Measurements from ENCODE around the gene MYO3B.

Gene MYO3B

DNA sequence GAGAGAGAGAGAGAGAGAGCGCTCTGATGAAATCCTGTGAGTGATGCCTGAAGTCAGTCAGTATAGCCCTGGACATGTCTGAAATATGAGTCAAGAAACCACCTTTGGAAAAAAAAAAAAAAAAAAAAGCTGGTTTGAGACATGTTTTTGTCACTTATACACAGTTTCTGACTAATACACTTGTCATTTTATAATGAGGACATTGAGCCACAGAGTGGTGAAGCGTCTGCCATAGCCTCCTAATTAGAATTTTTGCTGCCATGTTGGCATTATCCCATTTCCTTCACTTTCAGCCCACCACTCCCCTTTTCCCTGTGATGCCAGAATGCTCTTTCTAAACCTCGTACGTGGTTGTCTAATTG is 15.7 kb upstream of the MYO3B start:
- in situ Hi-C loops (cut with MboI; ENCODE audit: low sequenced_read_pairs), result no loop called here

DNA sequence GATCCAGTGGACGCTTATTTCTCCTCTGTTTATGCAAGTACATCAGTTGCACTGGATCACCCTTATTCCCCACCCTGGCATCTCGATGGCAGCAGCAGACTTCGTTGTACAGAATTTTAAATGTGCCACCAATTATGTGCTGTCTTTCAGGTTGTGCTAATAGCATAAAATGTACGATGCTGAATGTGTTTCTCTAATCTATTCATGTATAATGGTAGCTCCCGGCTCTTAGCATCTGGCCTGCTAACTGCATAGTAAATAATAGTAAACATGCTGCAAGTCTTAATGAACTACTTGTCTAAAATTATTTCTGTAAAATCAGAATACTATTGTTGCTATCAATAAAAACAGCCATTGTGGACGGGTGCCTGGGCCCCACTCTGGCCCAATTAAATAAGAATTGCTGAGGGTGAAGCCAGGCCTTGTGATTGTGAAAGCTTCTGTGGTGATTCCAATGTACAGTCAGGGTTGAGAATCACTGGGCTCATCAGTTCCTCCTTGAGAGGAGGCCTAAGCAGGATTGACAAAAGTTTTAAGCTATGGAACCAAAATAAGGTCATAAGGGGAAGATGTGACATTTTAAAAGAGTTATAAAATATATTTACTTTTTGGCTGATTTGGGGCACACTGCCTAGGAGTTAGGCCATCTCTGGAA is 14.4 kb upstream of the MYO3B start:
- in situ Hi-C loops (cut with MboI; ENCODE audit: low sequenced_read_pairs), result no loop called here

DNA sequence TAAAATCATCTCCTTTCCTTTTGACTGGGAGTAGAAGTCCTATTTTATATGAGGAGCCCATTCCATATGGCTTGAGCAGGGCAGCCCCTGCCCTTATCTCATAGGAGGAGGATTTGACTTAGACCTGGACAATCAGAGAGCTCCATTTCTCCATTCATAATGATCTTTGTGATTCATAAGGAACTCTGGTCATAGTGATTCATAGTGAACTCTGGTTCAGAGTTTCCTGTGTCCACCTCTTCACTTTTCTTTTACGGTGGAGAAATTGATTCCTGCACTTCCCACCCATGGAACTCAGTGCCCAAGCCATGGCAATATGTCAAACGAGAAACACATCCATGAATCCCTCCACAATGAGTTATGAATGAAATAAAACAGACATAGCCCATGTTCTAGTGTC is 12.8 kb upstream of the MYO3B start:
- in situ Hi-C loops (cut with MboI; ENCODE audit: low sequenced_read_pairs), result no loop called here

DNA sequence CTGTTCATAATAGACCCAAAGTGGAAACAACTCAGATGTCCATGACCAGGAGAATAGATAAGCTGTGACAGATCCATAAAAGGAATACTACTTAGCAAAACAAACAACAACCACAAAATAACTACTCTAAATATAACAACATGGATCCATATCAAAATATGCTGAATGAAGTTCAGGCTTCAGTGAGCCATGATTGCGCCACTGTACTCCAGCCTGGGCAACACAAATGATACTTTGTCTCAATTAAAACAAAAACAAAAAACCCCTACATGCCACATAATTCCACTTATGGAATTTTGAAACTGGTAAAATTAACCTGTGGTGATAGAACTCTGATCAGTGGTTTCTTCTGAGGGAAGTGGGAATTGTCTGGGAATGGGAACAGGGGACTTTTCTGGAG is 11.2 kb upstream of the MYO3B start:
- in situ Hi-C loops (cut with MboI; ENCODE audit: low sequenced_read_pairs), result no loop called here

DNA sequence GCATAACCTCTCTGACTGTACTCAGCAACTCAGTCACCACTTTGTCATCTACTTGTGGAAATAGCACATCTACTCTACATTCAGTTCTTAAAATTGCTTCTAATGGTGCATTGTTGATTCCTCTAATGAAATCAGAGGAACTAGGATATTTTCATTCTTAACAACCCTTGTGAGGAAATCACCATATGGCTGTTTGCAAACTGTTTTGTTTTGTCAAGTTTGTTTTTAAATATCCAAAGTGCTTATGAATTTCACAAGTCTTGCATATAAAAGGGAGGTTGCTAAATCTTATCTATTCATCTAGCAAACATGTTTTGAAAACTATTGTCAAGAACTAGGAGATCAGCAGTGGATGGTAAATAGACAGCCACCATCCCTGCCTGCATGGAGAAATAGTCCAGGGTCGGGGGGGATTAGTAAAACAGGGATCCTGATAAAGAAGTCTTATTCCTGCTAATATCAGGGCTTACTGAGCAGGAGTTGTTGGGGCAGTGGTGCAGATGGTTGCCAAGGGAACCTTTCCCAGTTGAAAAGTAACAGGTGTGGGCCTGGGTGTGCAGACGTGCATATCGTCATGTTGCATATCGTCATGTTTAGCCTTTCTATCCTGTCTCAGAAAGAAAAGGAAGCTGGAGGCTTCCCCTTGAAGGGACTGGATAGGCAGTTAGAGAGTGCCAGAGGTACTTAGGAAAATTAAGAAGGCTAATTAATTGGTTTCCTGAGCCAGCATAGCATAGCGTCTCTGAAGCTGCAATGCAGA is 7.5 kb upstream of the MYO3B start:
- in situ Hi-C loops (cut with MboI; ENCODE audit: low sequenced_read_pairs), result no loop called here

DNA sequence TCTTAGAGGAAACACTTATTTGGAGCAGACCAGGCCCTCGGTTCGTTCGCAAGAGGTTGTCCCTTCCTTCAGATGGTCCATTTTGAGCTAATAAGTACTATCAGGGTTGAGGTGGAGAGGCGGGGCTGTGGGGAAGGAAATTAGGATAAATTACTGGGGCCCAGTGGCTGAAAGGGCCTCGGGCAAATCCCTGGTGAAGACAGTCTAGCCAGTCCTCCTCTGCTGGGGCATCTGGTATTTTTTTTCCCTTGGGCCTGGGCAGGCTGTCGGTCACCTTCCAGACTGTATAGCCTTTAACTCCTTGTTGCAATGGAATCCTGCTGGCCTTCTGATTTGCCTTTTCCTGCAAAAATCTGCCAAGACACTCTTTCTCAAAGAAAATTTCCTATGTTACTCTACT is 1.7 kb upstream of the MYO3B start:
- in situ Hi-C loops (cut with MboI; ENCODE audit: low sequenced_read_pairs), result no loop called here

DNA sequence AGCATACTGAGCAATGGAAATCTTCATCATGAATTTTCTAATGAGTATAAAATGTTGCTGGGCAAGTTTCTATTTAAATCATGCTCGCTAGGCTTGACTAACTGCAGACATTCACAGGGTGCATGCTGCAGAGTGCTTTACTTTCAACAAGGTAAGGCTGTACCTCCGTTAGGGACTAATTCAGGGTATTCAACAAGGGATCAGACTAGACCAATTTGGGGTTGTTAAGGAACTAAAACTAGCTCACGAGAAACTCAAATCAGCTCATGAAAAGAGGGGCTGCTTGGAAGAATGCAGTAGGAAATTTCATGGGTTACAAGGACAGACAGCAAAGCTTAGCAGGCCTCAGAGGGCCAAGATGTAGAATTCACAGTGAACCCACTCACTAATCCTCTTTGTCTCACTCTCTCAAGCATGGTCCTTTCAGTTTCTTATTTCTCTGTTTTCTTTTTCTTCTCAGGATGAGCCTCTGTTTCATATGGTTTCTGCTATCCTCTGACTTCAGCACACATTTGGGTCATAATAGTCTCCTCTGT is 2.2 kb downstream of the MYO3B start:
- in situ Hi-C loops (cut with MboI; ENCODE audit: low sequenced_read_pairs), result no loop called here

DNA sequence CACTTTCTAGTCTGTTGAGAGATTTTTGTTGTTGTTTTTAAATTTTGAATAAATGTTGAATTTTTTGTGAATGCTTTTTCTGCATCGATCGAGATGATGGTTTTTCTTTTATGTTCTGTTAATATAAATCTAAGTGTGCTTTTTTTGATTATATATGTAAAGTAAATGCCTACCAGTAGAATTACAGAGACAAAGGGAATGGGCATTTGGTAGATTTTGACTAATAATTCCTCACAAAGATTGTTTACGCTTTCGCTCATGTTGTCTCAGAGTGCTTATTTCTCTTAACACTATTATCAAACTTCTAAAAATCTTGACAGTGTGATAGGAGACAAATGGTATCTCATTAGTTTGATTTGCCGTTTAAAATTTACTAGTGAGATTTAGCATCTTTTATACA is 3.7 kb downstream of the MYO3B start:
- in situ Hi-C loops (cut with MboI; ENCODE audit: low sequenced_read_pairs), result no loop called here

DNA sequence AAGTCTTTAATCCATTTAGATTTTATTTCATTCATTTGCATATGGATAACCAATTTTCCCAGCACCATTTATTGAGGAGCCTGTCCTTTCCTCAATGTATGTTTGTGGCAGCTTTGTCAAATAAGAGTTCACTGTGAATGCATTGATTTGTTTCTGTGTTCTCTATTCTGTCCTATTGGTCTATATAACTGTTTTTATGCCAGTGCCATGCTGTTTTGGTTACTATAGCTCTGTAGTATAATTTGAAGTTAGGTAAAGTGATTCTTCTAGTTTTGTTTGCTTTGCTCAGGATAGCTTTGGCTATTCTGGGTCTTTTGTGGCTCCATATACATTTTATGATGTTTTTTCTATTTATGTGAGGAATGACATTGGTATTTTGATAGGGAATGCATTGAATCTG is 7.4 kb downstream of the MYO3B start:
- in situ Hi-C loops (cut with MboI; ENCODE audit: low sequenced_read_pairs), result no loop called here

DNA sequence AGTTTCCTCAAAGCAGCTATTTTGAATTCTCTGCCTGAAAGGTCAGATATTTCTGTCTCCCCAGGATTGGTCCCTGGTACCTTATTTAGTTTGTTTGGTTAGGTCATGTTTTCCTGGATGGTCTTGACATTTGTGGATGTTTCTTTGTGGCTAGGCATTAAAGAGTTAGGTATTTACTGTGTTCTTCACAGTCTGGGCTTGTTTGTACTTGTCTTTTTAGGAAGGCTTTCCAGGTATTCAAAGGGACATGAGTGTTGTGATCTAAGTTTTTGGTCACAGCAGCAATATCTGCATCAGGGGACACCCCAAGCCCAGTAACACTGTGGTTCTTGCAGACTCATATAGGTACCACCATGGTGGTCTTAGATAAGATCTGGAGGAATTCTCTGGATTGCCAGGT is 11.8 kb downstream of the MYO3B start:
- in situ Hi-C loops (cut with MboI; ENCODE audit: low sequenced_read_pairs), result no loop called here

DNA sequence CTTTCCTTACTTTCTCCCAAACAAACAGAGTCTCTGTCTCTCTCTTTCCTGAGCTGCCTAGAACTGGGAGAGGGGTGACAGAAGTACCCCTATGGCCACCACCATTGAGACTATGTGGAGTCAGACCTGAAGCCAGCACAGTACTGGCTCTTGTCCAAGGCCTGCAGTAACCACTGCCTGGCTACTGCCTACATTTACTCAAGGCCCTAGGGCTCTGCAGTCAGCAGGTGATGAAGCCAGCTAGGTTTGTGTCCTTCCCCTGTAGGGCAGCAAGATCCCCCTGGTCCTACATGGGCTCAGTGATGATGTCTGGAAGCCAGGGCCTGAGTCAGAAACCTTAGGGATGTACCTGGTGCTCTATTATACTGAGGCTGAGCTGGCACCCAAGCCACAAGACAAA is 12.2 kb downstream of the MYO3B start:
- in situ Hi-C loops (cut with MboI; ENCODE audit: low sequenced_read_pairs), result no loop called here

DNA sequence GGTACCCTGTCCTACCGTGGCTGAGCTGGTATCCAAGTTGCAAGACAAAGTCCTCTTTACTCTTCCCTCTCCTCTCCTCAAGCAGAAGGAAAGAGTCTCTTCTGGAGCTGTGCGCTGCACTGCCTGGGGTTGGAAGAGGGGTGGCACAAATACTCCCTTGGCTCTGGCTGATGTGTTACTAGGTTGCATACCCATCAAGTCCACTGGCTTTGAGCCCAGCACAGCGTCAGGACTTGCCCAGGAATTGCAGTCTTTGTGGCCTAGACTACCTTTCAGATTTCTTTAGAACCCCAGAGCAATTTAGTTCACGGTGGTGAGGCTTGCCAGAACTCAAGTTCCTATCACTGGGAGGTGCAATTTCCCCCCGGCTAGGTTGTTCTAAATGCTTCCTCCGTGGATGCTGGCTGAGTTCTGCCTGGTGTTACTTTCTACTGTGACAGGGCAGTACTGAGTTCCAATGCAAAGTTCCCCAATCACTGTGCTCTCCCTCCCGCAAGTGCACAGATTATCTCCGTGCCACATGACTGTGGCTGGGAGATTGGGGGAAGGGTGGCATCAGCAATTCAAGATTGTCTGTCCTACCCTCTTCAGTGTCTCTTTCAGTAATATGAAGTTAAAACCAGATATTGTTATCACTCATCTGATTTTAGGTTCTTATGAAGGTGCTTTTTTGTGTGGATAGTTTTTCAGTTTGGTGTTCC is 13.4 kb downstream of the MYO3B start:
- in situ Hi-C loops (cut with MboI; ENCODE audit: low sequenced_read_pairs), result no loop called here

DNA sequence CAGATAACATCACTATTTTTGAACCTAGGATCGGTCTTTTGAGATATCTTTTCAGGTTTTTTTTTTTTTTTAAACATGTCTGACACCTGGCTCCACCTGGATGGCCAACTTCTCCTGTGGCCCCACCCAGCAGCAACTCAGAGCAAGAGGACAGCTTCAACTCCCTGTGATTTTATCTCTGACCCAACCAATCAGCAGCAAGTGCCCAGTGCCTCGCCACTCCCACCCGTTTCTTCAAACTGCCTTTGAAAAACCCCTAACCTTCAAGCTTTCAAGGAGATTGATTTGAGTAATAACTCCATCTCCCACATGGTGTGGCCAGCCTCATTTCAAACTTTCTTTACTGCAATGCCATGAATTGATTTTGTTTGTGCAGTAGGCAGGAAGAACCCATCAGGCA is 19.0 kb downstream of the MYO3B start:
- in situ Hi-C loops (cut with MboI; ENCODE audit: low sequenced_read_pairs), result no loop called here

DNA sequence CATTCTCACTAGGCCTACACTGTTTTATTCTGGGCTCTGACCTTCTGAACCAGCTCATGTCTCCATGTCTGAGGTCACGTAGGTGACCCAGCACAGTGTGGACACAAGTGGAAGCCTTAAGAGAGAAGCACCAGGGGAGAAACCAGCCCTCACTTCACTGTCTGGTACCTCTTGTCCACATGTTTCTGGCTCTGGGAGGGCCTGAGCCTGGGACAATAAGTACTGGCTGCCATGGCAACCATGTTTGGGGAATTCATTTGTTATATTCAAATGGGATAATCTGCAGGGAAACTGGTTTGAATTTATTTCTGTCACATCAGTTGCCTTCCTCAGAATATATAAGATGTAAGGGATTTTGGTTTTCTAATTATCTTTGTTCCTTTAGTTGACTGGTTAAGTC is 23.3 kb downstream of the MYO3B start:
- in situ Hi-C loops (cut with MboI; ENCODE audit: low sequenced_read_pairs), result no loop called here

DNA sequence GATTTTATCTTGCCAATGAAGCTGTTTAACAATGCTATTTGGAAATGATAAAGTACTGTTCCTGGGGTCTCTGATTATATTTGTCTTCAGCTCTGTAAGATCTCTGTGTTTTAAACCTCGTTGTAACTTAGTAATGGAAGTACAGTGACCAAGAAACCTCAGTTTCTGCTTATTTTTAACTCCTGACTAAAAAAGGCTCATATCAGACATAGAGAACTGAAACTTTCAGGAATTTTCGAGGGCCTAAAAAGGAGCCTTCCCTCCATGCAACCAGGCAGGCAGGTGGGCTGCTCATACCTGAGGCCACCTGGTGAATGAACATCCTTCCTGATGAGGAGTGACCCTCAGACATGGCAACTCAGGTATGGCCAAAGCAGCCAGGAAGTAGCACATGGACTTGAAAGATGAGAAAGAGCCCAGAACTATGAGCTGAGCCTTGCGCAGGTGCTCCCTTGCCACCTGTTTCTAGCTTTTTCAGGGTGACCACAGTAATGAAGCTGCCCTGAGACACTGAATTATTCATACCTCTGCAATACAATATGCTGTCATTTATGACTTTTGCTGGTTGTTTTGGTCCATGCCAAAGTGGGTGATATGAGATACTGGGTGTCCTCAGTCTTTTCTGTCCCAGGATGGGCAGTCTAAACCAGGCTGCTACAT is 23.9 kb downstream of the MYO3B start:
- in situ Hi-C loops (cut with MboI; ENCODE audit: low sequenced_read_pairs), result no loop called here

DNA sequence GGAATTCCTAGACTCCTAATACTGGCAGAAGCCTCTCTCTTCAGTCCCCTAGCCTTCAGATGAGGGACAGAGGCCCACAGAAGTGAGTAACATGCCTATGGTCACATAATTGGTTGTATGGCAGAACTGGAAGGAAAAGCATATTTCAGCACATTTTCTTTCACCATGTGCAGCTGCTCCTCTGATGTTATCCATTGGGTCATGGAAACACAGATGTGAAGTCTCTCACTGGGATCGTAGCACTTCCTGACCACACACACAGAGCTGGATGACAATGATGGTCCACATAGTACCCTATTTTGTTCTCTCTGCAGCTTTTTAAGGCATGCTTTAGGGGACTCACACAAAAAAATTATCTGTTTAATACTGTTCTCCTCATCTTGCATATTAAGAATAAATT is 24.5 kb downstream of the MYO3B start:
- in situ Hi-C loops (cut with MboI; ENCODE audit: low sequenced_read_pairs), result no loop called here

DNA sequence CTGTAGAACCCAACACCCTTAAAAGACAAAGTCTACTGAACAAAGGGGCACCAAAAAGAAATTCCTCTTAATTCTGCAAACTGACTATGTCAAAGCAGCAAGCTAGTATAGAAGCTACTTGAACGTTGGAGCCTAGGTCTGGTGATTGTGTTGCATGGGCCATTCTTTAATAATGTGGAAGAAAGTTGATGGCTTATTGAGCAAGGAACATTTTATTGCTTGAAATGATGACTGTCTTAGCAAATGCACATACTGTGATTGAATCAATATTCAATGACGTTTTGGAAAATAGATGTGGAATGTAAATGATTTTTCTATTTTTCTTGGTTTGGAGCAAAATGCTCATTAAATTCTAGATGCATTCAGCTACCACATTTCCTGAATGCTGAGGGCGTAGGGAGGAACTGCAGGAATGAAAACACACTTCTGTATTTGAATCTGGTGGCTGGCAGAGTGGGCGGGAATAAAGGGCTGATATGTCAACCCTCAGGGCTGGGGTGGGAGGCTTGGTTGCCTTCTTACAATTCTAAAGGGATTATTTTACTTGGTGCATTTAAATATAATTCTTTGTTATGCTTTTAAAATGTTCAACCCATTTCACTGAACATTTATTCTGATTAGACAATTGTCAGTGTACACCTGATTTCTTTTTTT is 26.5 kb downstream of the MYO3B start:
- in situ Hi-C loops (cut with MboI; ENCODE audit: low sequenced_read_pairs), result no loop called here

DNA sequence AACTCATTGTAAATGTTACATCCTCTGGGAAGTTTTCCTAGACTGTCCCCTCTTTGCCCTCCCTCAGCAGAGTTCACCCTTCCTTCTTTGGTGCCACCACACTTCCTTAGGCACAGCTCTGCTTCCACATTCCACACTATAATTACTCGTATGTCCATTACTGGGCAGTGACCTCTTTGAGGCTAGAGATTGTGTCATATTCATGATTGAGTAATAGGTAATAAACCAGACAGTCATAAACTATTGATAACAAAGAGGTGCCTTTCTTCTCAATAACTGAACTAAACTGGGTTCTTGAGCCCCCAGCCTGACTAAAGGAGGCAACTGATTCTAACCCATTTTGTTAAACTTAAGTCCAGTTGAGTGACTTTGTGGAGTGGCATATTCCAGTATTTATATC is 28.3 kb downstream of the MYO3B start:
- in situ Hi-C loops (cut with MboI; ENCODE audit: low sequenced_read_pairs), result no loop called here

DNA sequence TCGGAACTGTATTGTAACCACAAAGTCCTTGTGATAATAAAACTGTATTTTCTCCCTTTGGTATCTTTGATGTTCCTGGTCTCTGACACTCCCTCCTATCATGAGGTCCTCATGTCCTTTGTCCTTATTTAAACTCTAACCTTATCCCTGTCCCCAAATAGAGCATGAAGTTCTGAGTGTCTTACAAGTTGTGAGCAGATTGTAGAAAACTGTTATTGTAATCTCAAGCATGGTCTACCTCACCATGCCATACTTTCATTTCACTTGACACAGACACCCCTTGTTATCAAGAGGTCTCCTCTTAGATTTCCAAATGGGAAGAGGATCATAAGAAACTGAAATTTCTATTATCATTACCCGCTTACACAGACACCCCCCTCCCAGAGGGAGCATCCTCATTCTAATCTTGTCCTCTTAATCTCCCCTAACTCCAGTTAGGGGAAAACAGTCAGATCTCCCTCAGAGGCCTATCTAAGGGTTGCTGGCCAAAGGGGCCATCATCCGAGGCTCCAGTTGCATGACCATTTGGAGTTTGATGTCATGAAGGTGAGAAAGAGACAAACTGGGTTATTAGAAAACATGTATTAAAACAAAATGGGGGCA is 29.0 kb downstream of the MYO3B start:
- in situ Hi-C loops (cut with MboI; ENCODE audit: low sequenced_read_pairs), result no loop called here

DNA sequence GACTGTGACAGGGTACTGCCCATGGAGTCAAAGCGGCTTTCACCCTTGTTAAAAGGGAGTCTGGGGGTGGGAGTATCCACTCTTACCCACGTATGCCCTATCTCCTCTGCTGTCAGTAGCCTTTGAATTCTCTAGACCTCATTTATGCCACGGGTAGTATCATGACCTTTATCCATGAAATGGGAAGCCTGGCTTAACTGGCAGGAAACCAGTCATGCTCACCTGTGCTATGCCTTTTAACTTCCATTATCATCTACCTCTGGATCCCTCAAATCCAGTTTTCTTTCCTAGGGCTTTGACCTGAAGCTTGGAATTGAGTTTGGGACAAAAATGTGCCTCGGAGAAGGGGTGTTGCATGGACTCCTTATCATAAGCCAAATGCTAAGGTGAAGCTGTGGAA is 30.0 kb downstream of the MYO3B start:
- in situ Hi-C loops (cut with MboI; ENCODE audit: low sequenced_read_pairs), result no loop called here

DNA sequence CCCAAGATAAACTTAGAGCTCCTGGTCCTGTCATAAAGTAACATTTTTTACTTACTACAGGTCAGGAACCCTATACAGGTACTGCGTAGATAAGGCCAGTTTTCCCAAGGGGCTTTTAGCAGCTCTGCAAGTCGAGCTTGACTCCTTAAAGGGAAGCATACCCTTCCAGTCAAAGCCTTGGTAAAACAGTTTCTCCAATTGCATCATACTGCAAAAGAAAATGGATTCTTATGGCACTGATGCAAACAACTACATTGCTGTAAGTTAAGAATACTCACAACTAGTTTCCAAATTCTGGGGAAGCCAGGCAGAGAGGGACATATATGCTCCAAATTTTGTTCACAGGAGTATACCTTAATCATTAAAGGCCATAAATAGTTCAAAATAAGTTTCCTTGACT is 31.0 kb downstream of the MYO3B start:
- in situ Hi-C loops (cut with MboI; ENCODE audit: low sequenced_read_pairs), result no loop called here

All from HL-60/S4 treated with phorbol 12-myristate 13-acetate at 8.2 ng/mL for 4 days and 3 days (cell line).